Smooth muscle cell (in vitro differentiated cells): Measurements from ENCODE around the gene NLRX1. TPM values are rescaled to one million over a fixed set of nuclear protein-coding genes. Genes with fewer than 3 reads are reported as not detected.
A peak's percentile ranks its signal among the peaks of the same experiment; 100 is the strongest.

Experiments
- DNase-seq: peaks from one replicate; lab custom pipeline; 2025; ENCODE audit not compliant: unreplicated experiment; lab: John Stamatoyannopoulos, UW
- H2AFZ ChIP-seq: fragments of 200-600 bp; sonication (generic); 2 replicates; pipeline ENCODE4 v1.6.0; 2016; ENCODE audit warnings: antibody characterized with exemption, low read depth, mild to moderate bottlenecking
- H3F3A ChIP-seq: fragments of 200-600 bp; sonication (generic); 2 replicates; pipeline ENCODE4 v1.6.0; 2017; ENCODE audit warnings: antibody characterized with exemption, low read depth
- H3K27ac ChIP-seq: fragments of 200-600 bp; sonication (generic); 2 replicates; pipeline ENCODE4 v1.5.1; 2016; ENCODE audit warnings: low read depth, mild to moderate bottlenecking
- H3K27me3 ChIP-seq: fragments of 200-600 bp; sonication (generic); 2 replicates; pipeline ENCODE4 v1.6.1; 2016; ENCODE audit warnings: low read depth, mild to moderate bottlenecking
- H3K36me3 ChIP-seq: fragments of 200-600 bp; sonication (generic); 2 replicates; pipeline ENCODE4 v1.5.1; 2016; ENCODE audit warnings: low read depth
- H3K4me1 ChIP-seq: fragments of 200-600 bp; sonication (generic); 2 replicates; pipeline ENCODE4 v1.5.1; 2016; ENCODE audit warnings: low read depth
- H3K4me2 ChIP-seq: fragments of 200-600 bp; sonication (generic); 2 replicates; pipeline ENCODE4 v1.6.0; 2016; ENCODE audit warnings: mild to moderate bottlenecking
- H3K4me3 ChIP-seq: fragments of 200-600 bp; sonication (generic); 2 replicates; pipeline ENCODE4 v1.5.1; 2016; ENCODE audit warnings: mild to moderate bottlenecking
- H3K79me2 ChIP-seq: fragments of 200-600 bp; sonication (generic); 2 replicates; pipeline ENCODE4 v1.6.0; 2016; ENCODE audit warnings: low read depth, mild to moderate bottlenecking
- H3K9ac ChIP-seq: fragments of 200-600 bp; sonication (generic); 2 replicates; pipeline ENCODE4 v1.6.0; 2016; ENCODE audit warnings: low read depth
- H3K9me3 ChIP-seq: fragments of 200-600 bp; sonication (generic); replicated peaks from 2 replicates; pipeline ENCODE4 v1.5.1; 2016; ENCODE audit warnings: low read depth
- H4K20me1 ChIP-seq: fragments of 200-600 bp; sonication (generic); 2 replicates; pipeline ENCODE4 v1.6.0; 2016; ENCODE audit warnings: low read depth
- CTCF ChIP-seq: fragments of 200-600 bp; sonication (generic); IDR thresholded peaks from 2 replicates; pipeline ENCODE4 v1.5.1; 2017; ENCODE audit warnings: borderline replicate concordance, mild to moderate bottlenecking, antibody characterized with exemption; ENCODE audit not compliant: insufficient read depth, poor library complexity, severe bottlenecking
- WGBS: methylation state at CpG from one replicate; pipeline ENCODE4 v1.1.7; 2016; ENCODE audit warnings: low lambda C conversion rate; 5-methylcytosine and 5-hydroxymethylcytosine counted together
- polyA plus RNA-seq: library from polyadenylated mRNA; unstranded; fragments of >200 nt; fragmentation: Nextera tagmentation; extraction: Ambion mirVana; gene quantifications from 2 replicates; pipeline ENCODE4 v1.2.1, GENCODE V29; 2016
- total RNA-seq: library from RNA; depleted of rRNA; stranded (reverse); fragments of >200 nt; gene quantifications from 2 replicates; pipeline ENCODE4 v1.2.3, GENCODE V29; 2014

The NLRX1 gene
- total and polyA plus RNA-seq, 2 experiments from 2014 or later, result 13.0 to 18.7 TPM

DNA sequence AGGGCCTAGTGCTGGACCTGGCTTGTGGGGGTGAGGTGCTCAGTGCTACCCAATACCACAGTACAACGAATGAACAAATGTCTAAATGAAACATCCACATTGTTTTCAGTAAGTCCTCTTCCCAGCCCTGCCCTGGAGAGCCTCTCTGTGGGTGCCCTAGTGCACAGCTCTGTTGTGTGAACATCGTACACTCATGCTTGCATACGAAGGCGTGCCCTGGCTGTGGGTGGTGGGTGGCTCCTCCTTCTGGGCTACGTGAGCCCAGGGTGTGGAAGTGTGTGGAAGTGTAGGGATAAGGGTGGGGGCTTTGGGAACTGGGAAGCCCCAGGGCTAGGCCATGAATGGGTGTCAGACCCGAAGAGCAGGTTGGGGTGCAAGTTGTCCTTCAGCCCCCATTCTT, 592 bp upstream of the NLRX1 start:
- no peak overlapping the region for H3K4me3 ChIP-seq
- no peaks in the 10 kb centered on the region for H3K79me2 ChIP-seq
- no peaks in the 10 kb centered on the region for H3K27me3 ChIP-seq
- TF ChIP-seq CTCF, result no peak
- H3K4me2 ChIP-seq, result peak overlapping the region; percentile 76
- H4K20me1 ChIP-seq, result no peaks in the 10 kb centered on the region
- H3K9me3 ChIP-seq, result no peaks in the 10 kb centered on the region
- peak overlapping the region; percentile 52 for H3K27ac ChIP-seq
- WGBS, result 74% methylated on average over 6 of the region's 6 CpGs
- H3F3A ChIP-seq, result no peaks in the 10 kb centered on the region
- H3K4me1 ChIP-seq, result no peaks in the 10 kb centered on the region
- no peak for DNase-seq
- no peaks in the 10 kb centered on the region for H3K36me3 ChIP-seq
- H2AFZ ChIP-seq, result no peak overlapping the region
- no peak overlapping the region for H3K9ac ChIP-seq

GRCh38 chr11:119169282-119169719, 776 bp downstream of the NLRX1 start:
- Histone ChIP-seq H3K79me2 (no peaks in the 10 kb centered on the region), H3K27ac (peak overlapping the region; percentile 15), H2AFZ (peak overlapping the region; percentile 72), H3K4me3 (peak overlapping the region; percentile 77), H3K9me3 (no peaks in the 10 kb centered on the region), H3F3A (no peaks in the 10 kb centered on the region), H3K9ac (peak overlapping the region; percentile 74), H4K20me1 (no peaks in the 10 kb centered on the region), H3K27me3 (no peaks in the 10 kb centered on the region), H3K4me1 (no peaks in the 10 kb centered on the region), H3K36me3 (no peaks in the 10 kb centered on the region), H3K4me2 (peak overlapping the region; percentile 76)
- 15% methylated on average over 15 of the region's 15 CpGs for WGBS
- TF ChIP-seq CTCF, result no peak
- no peak for DNase-seq

DNA sequence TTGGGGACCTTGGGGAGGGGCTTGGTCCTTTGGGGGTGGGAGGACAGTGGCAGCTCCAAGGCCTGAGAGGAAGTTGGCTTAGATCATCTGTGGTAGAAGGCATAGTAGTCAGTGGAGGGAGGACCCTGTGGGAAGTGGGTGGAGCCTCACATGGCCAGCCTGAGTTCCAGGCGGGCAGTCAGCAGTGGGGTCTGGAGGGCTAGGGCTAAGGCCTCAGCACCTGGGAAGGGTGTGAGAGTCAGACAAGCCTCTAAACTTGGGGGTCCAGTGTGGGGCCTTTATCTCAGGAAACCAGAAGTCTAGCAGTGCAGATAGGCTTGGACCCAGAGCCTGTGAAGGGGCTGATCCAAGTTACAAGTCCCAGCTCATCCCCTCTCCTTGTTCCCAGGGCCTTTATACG, 4.0 kb downstream of the NLRX1 start:
- WGBS, result 88% methylated on average over 2 of the region's 2 CpGs

More for the DNA sequence above, 4.0 kb downstream of the NLRX1 start:
- no peak for DNase-seq
- H3K4me3 ChIP-seq, result no peak overlapping the region
- H3K4me2 ChIP-seq, result no peak overlapping the region
- no peaks in the 10 kb centered on the region for H3K27me3 ChIP-seq
- H3K9ac ChIP-seq, result no peak overlapping the region
- no peaks in the 10 kb centered on the region for H3K79me2 ChIP-seq
- no peak for TF ChIP-seq CTCF
- H2AFZ ChIP-seq, result no peak overlapping the region
- H3K36me3 ChIP-seq, result no peaks in the 10 kb centered on the region
- no peaks in the 10 kb centered on the region for H3K4me1 ChIP-seq
- no peaks in the 10 kb centered on the region for H3F3A ChIP-seq
- H3K9me3 ChIP-seq, result no peaks in the 10 kb centered on the region
- H3K27ac ChIP-seq, result no peak overlapping the region
- no peaks in the 10 kb centered on the region for H4K20me1 ChIP-seq
